Activated naive CD4-positive, alpha-beta T cell treated with Interleukin-2 at 50 U/mL for 16 hours (primary cell): ENCODE measurements around the gene LHPP.

ENCODE experiments used
- DNase-seq: peaks from one replicate; pipeline ENCODE4 v3.0.0-alpha.2; 2020

The LHPP gene

DNA sequence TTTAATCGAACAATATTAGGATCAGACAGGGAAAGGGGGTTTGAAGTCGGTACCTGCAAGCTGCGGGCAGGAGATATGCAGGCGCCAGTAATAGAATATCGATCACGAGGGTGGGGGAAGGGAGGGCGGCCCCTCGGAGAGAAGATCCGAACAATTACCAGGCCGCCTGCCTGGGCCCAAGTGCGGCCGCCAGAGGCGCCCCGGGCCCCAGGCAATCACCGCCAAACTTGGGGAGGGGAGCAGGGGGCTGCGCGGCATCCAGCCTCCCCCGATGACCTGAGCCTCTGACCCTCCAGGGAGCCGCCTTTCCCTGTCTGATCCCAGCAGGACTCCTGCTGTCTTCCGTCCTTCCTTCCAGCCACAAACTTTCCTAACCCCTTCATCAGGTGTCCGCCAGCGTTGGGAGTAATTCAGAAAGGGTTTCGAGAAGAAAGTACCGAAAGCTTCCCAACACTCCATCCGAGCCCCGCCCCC is 12.9 kb upstream of the LHPP start:
- DNase-seq: no peak

- DNase-seq: no peak
Observed at GRCh38 chr10:124449170-124450011, 12.2 kb upstream of the LHPP start.

DNA sequence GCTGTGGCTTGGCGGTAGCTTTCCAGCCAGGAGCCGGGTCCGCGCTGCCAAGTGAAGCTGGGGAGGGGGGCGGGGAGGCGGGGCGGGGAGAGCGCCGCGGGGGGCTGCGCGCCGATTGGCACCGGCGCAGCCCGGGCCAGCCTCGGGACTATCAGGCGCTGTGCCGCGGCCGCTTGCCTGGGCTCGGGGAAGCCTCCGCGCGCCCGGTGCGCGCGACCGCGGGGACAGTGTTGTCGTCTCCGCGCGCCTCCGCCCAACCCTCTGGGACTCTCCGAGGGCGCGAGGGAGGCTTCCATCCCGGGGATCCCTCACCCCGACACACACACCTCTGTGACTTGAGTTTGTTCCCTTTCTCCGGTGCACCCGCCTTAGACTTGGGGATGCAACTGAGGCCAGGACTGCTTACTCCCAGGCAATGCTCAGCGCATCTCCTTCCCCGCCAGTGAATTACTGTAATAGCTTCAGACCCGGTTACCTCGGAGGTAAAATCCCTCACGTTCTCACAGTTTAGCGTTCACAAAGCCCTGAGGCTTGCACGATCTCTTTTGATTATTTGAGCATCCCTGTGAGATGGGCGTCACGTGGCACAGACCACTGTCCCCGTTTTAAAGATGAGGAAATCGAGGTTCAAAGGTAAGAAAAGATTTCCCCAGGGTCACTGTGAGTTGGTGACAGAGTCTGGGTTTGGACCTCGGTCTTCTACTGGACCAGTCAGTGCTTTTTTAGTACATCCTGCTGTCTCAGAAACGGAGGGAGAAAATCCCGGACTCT is 11.4 kb upstream of the LHPP start, which contains the start of gene NKX1-2:
NKX1-2 (minus strand) TSS at position 24 of the 771 bp plus-strand sequence. CDS start 92 bp downstream, outside the sequence.
- DNase-seq: no peak

GRCh38 chr10:124450783-124451057 is 10.9 kb upstream of the LHPP start:
- no peak for DNase-seq

DNA sequence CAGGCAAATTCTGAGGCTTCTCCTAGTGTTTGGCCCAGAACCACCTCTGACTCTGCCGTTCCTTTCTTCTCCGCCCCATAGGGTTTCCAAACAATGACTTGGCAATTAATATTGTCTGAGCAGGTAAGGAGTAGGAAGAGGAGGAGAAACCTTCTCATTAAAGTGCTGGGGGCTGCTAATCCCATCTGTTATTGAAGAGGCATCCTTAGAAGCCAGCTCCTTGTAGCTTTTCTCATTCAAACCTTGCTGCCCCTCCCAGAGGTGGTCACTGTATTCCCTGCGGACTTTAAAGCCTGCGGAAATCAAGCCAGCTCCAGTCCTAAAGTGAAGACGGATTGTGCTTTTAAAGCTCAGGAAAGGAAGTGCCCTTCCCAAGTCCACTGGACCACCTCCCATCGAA is 10.3 kb upstream of the LHPP start:
- DNase-seq: no peak

DNA sequence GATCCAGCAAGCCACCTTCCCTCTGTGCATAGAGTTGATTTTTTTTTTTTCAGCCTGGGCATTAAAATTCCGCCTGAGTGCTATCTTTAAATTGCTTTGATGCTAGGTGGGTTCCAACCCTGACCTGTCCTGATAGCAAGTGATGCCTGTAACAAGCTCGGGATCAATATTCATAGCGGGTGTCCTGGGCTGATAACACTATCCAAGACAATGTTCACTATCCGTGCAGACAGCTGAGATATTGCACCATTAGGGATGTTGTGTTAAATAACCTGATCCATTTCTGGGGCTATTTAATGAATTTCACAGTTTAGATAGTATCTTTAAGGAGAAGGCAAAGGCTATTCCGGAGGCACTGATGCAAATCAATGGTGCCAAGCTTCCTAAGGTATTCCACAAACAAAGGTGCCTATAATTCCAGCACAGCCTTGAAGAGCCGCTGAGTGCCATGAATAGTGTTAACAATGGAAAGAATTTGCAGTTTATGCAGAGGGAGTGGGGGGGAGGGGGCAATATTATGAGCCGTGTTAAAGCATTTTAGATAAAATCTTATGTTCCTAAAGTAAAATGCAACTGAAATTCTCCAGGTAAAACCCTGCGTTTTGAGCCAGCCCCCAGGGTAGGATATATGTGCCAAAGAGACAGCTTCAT is 7.5 kb upstream of the LHPP start:
- no peak for DNase-seq

DNA sequence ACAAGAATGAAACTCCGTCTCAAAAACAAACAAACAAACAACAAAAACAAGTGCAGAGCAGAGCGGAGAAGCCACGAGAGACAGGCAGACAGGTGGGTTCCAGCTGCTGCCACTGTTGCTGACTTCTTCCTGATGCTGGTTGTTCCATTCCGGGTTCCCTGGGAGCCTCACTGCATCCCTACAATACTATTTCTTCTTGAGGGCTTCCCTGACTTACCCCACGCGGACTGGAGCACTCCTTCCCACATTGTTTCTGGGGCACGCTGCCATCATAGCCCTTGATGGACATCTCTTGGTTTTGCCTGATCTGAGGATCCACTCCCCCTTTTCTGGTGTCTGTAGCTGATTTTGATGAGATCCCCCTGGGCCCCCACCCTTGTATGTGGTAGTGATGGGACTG is 6.2 kb upstream of the LHPP start:
- DNase-seq: no peak

- no peak for DNase-seq
Observed at GRCh38 chr10:124458473-124458872, 3.1 kb upstream of the LHPP start.

DNA sequence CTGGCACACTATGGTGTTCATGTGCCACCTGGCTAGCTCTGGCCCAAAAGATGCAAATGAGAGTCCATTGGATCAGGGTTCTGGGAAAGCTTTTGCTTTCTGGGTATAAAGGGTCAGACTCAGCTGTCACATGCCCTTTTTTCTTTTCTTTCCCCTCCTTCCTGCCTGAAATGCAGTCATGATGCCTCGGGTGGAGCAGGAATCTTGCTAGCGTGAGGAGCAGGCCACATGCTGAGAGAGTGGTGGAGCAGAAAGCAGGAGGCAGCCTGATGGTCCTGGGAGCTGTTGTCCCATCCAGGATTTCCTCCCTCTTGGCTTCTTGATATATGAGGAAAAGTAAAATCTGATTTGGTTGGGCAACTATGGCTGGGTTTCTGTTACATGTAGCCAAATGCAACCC is 2.7 kb upstream of the LHPP start:
- no peak for DNase-seq

GRCh38 chr10:124459395-124459794 is 2.2 kb upstream of the LHPP start:
- no peak for DNase-seq

GRCh38 chr10:124460144-124460543 is 1.5 kb upstream of the LHPP start:
- no peak for DNase-seq

GRCh38 chr10:124462348-124462695 is 699 bp downstream of the LHPP start:
- DNase-seq: no peak

GRCh38 chr10:124464028-124464965 is 2.7 kb downstream of the LHPP start:
- DNase-seq: no peak

GRCh38 chr10:124465003-124465776 is 3.6 kb downstream of the LHPP start:
- no peak for DNase-seq

DNA sequence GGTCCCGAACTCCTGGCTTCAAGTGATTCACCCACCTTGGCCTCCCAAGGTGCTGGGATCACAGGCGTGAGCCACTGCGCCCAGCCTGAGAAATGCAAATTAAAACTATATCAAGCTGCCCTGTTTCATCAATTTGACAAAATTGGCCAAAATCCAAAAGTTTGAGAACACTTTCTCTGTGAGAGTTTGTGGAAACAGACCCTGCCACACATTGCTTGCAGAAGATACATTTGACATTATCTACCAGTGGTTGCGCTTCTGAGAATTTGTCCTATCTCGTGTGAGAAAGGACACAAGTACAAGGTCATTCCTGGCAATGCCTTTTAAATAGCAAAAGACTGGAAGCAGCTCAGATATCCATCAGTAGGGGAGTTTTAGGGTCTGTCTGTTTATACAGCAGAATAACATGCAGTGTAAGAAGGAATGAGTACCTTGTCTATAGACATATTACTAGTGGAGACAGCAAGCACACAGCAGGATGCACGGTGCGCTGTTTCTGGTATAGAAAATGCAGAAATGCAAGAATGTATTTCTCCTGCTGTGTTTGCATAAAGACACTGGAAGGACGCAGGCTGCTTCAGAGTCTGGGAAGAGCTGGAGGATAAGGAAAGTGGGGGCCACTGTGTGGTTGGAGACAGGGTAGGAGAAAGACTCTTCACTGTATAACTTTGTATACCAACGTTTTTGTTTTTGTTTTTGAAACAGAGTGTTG is 4.3 kb downstream of the LHPP start:
- DNase-seq: no peak

- no peak for DNase-seq
Observed at GRCh38 chr10:124467165-124467564, 5.5 kb downstream of the LHPP start.

DNA sequence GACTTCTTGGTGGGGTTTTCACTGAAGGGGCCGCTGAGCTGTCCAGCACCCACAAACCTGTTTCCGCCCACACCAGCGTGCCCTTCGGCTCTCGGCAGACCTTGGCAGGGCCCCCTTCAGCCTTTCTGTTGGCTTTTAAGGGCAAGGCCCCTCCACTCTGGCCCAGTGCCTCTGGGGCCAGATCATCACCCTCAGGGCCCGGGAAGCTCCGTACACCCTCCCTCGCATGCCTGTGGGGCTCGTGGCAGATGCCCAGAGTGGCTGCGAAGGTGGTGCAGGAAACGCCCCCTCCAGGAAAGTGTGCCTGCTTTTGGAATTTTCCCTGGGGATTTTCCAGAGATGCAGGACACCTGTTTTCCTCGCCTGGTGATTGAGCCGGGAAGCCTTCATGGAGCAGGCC is 7.0 kb downstream of the LHPP start:
- DNase-seq: no peak

- DNase-seq: no peak
Observed at GRCh38 chr10:124469956-124470484, 8.4 kb downstream of the LHPP start.

GRCh38 chr10:124470544-124471434 is 9.2 kb downstream of the LHPP start:
- DNase-seq: no peak

DNA sequence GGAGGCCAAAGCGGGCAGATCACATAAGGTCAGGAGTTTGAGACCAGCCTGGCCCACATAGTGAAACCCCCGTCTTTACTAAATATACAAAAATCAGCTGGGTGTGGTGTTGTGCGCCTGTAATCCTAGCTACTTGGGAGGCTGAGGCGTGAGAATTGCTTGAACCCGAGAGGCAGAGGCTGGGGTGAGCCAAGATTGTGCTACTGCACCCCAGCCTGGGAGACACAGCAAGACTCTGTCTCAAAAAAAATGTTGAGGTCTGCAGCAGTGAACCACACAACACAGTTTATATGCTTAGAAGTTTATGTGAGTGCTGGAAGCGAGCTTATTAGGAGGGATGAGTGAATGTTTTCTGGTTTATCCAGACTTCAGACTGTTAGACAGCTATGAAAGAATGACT is 10.4 kb downstream of the LHPP start:
- no peak for DNase-seq
